Measurements from ENCODE around the gene THNSL1.
"Not testable (repeated sequence)": the region's sequence is repeated elsewhere in the genome, so short reads cannot be mapped to it uniquely, and the experiment has no call there.

The THNSL1 gene

GRCh38 chr10:24988831-24989640 is 27.4 kb upstream of the THNSL1 start:
- TF ChIP-seq ZFX (IDR thresholded peaks at IDR 0.05) = no peak
- TF ChIP-seq CTCF (conservative IDR thresholded peaks at IDR 0.05) = no peak
- H3K27ac ChIP-seq = no peak overlapping the region

GRCh38 chr10:24989867-24990266 is 26.5 kb upstream of the THNSL1 start:
- H3K27ac ChIP-seq = no peak overlapping the region
- TF ChIP-seq ZFX (IDR thresholded peaks at IDR 0.05) (no peak), CTCF (conservative IDR thresholded peaks at IDR 0.05) (peak; percentile 40)

- H3K27ac ChIP-seq = no peak overlapping the region
- TF ChIP-seq CTCF (conservative IDR thresholded peaks at IDR 0.05) = no peak
- no peak for TF ChIP-seq ZFX (IDR thresholded peaks at IDR 0.05)
These were observed 25.1 kb upstream of the THNSL1 start for GRCh38 chr10:24991298-24991697.

GRCh38 chr10:24992512-24993133 is 23.8 kb upstream of the THNSL1 start:
- TF ChIP-seq CTCF (conservative IDR thresholded peaks at IDR 0.05) = no peak
- no peak for TF ChIP-seq ZFX (IDR thresholded peaks at IDR 0.05)
- no peak overlapping the region for H3K27ac ChIP-seq

- TF ChIP-seq CTCF (conservative IDR thresholded peaks at IDR 0.05) (no peak), ZFX (IDR thresholded peaks at IDR 0.05) (no peak)
- no peak overlapping the region for H3K27ac ChIP-seq
These were observed 23.0 kb upstream of the THNSL1 start for GRCh38 chr10:24993237-24993958.

- H3K27ac ChIP-seq = no peak overlapping the region
- TF ChIP-seq CTCF (conservative IDR thresholded peaks at IDR 0.05) (no peak), ZFX (IDR thresholded peaks at IDR 0.05) (no peak)
These were observed 21.3 kb upstream of the THNSL1 start for GRCh38 chr10:24995072-24995471.

- TF ChIP-seq CTCF (conservative IDR thresholded peaks at IDR 0.05) (no peak), ZFX (IDR thresholded peaks at IDR 0.05) (no peak)
These were observed 18.4 kb upstream of the THNSL1 start for GRCh38 chr10:24998044-24998443.

GRCh38 chr10:25011591-25011990 is 4.8 kb upstream of the THNSL1 start:
- not testable (repeated sequence) for H3K27ac ChIP-seq

More at GRCh38 chr10:24998044-24998443, 18.4 kb upstream of the THNSL1 start:
- H3K27ac ChIP-seq = no peak overlapping the region
